H1 (cell line): ENCODE data around the gene SLC38A5. TPM values are rescaled to one million over a fixed set of nuclear protein-coding genes. Genes with fewer than 3 reads are reported as not detected.

ENCODE experiments used
- CTCF ChIA-PET: fragments of 300-600 bp; sonication (Branson Sonifier 250); formaldehyde crosslinking; loops from one replicate; lab custom pipeline; 2021; ENCODE audit not compliant: partially characterized antibody; lab: Charles Lee
- POLR2A ChIA-PET: fragments of 300-600 bp; sonication (Branson Sonifier 250); formaldehyde crosslinking; loops from one replicate; lab custom pipeline; 2021; ENCODE audit warnings: inconsistent platforms; ENCODE audit not compliant: partially characterized antibody; lab: Charles Lee
- DNase-seq, 2 experiments: peaks; one replicate each; pipeline versions ENCODE4 v3.0.0 to v3.0.0-alpha.2; 2010 to 2022; ENCODE audit warnings: low spot score in 2 of 2, low read depth in 1 of 2, mixed read lengths in 1 of 2
- FAIRE-seq: peaks from 2 replicates; lab custom pipeline; 2011; peaks lifted over from hg19 to GRCh38; lab: Jason Lieb, UNC
- H2AFZ ChIP-seq: 2 replicates; pipeline ENCODE4 v1.8.1; 2012; ENCODE audit warnings: low read length, inconsistent platforms
- H2AK5ac ChIP-seq: 2 replicates; pipeline ENCODE4 v1.6.1; 2013; ENCODE audit warnings: low read depth, low read length
- H2BK120ac ChIP-seq: replicated peaks from 2 replicates; pipeline ENCODE3; 2013; ENCODE audit warnings: low read depth, low read length, inconsistent platforms
- H2BK12ac ChIP-seq: 2 replicates; pipeline ENCODE4 v1.6.1; 2013; ENCODE audit warnings: low read depth, low read length
- H2BK15ac ChIP-seq: 2 replicates; pipeline ENCODE4 v1.6.1; 2013; ENCODE audit warnings: low read length
- H2BK20ac ChIP-seq: 2 replicates; pipeline ENCODE4 v1.6.1; 2013; ENCODE audit warnings: low read length
- H2BK5ac ChIP-seq: 2 replicates; pipeline ENCODE4 v1.6.1; 2013; ENCODE audit warnings: low read depth, low read length
- H3K14ac ChIP-seq: 2 replicates; pipeline ENCODE4 v1.6.1; 2013; ENCODE audit warnings: inconsistent platforms; ENCODE audit not compliant: insufficient read length
- H3K18ac ChIP-seq: 2 replicates; pipeline ENCODE4 v1.6.1; 2013; ENCODE audit warnings: low read length; ENCODE audit errors: extremely low read depth
- H3K23ac ChIP-seq: 2 replicates; pipeline ENCODE4 v1.6.1; 2013; ENCODE audit warnings: inconsistent platforms; ENCODE audit not compliant: insufficient read length
- H3K23me2 ChIP-seq: 2 replicates; pipeline ENCODE4 v1.6.1; 2013; ENCODE audit warnings: low read depth, low read length
- H3K27ac ChIP-seq: 2 replicates; pipeline ENCODE4 v1.6.1; 2011; ENCODE audit warnings: low read depth, low read length, inconsistent platforms
- H3K27me3 ChIP-seq, 4 experiments: replicated peaks in 1 of 4; 1 replicate in 1 of 4; 2 replicates in 3 of 4; pipeline versions ENCODE4 v1.6.1 to v1.8.1; 2011 to 2013; ENCODE audit warnings: low read length in 3 of 4, mild to moderate bottlenecking in 3 of 4, inconsistent platforms in 2 of 4, mixed read lengths in 2 of 4, moderate library complexity in 1 of 4; ENCODE audit not compliant: control insufficient read depth in 3 of 4, insufficient read depth in 3 of 4; ENCODE audit errors: extremely low read depth in 1 of 4
- H3K36me3 ChIP-seq, 4 experiments: 2 replicates each; pipeline versions ENCODE4 v1.6.1 to v1.8.1; 2011 to 2013; ENCODE audit warnings: mild to moderate bottlenecking in 4 of 4, low read length in 3 of 4, moderate library complexity in 2 of 4, control low read depth in 1 of 4, inconsistent platforms in 1 of 4; ENCODE audit not compliant: insufficient read depth in 4 of 4, control insufficient read depth in 2 of 4
- H3K4ac ChIP-seq: replicated peaks from 2 replicates; pipeline ENCODE3; 2013; ENCODE audit warnings: low read length, low read depth, mixed read lengths, inconsistent platforms; ENCODE audit not compliant: insufficient read length
- H3K4me1 ChIP-seq, 4 experiments: replicated peaks in 1 of 4; 1 replicate in 1 of 4; 2 replicates in 3 of 4; pipeline versions ENCODE4 v1.6.1 to v1.8.1; 2011 to 2013; ENCODE audit warnings: low read length in 3 of 4, inconsistent platforms in 2 of 4, mixed read lengths in 1 of 4; ENCODE audit not compliant: insufficient read depth in 4 of 4, control insufficient read depth in 3 of 4
- H3K4me2 ChIP-seq, 2 experiments: 2 replicates each; pipeline versions ENCODE4 v1.6.1 to v1.8.1; 2011 to 2013; ENCODE audit warnings: low read depth in 2 of 2, low read length in 2 of 2, control low read depth in 1 of 2, inconsistent platforms in 1 of 2, mild to moderate bottlenecking in 1 of 2; ENCODE audit not compliant: insufficient read depth in 1 of 2
- H3K4me3 ChIP-seq, 4 experiments: fragments of 200-600, 300-600 bp in 1 of 4; sonication (generic), shearing (Covaris generic), sonication (Bioruptor Twin) in 1 of 4; 2 replicates each; pipeline versions ENCODE4 v1.5.1 to v1.8.1; 2011 to 2016; ENCODE audit warnings: low read length in 4 of 4, low read depth in 3 of 4, control low read depth in 2 of 4, inconsistent platforms in 2 of 4, mild to moderate bottlenecking in 2 of 4, mixed read lengths in 1 of 4, moderate library complexity in 1 of 4; ENCODE audit not compliant: insufficient read depth in 2 of 4; ENCODE audit errors: extremely low read depth in 1 of 4
- H3K56ac ChIP-seq: replicated peaks from 2 replicates; pipeline ENCODE3; 2013; ENCODE audit warnings: low read depth, mild to moderate bottlenecking, mixed read lengths, low read length, inconsistent platforms; ENCODE audit not compliant: insufficient read length
- H3K79me1 ChIP-seq: 2 replicates; pipeline ENCODE4 v1.6.1; 2013; ENCODE audit warnings: low read depth, low read length, control low read depth
- H3K79me2 ChIP-seq, 2 experiments: 2 replicates each; pipeline versions ENCODE4 v1.6.1 to v1.8.1; 2012 to 2013; ENCODE audit warnings: low read length in 2 of 2, mild to moderate bottlenecking in 2 of 2, inconsistent platforms in 1 of 2; ENCODE audit not compliant: insufficient read depth in 2 of 2, control insufficient read depth in 1 of 2
- H3K9ac ChIP-seq, 4 experiments: replicated peaks in 1 of 4; 1 replicate in 1 of 4; 2 replicates in 3 of 4; pipeline versions ENCODE4 v1.6.1 to v1.8.1; 2011 to 2013; ENCODE audit warnings: low read depth in 3 of 4, low read length in 3 of 4, control low read depth in 2 of 4, mild to moderate bottlenecking in 2 of 4, moderate library complexity in 2 of 4, inconsistent platforms in 1 of 4; ENCODE audit errors: extremely low read depth in 1 of 4
- H3K9me3 ChIP-seq, 2 experiments: 2 replicates each; pipeline versions ENCODE4 v1.6.1 to v1.8.1; 2012 to 2013; ENCODE audit warnings: mild to moderate bottlenecking in 2 of 2, moderate library complexity in 2 of 2, control low read depth in 1 of 2, inconsistent platforms in 1 of 2, low read depth in 1 of 2, low read length in 1 of 2, mixed read lengths in 1 of 2; ENCODE audit not compliant: insufficient read depth in 2 of 2
- H4K20me1 ChIP-seq, 2 experiments: replicated peaks in 1 of 2; 2 replicates each; pipeline versions ENCODE3 to v1.8.1; 2011 to 2013; ENCODE audit warnings: inconsistent platforms in 2 of 2, low read length in 2 of 2, mild to moderate bottlenecking in 1 of 2; ENCODE audit not compliant: insufficient read depth in 2 of 2, control insufficient read depth in 1 of 2
- H4K5ac ChIP-seq: 2 replicates; pipeline ENCODE4 v1.6.1; 2013; ENCODE audit warnings: low read length, low read depth, mixed read lengths, inconsistent platforms; ENCODE audit not compliant: insufficient read length
- H4K8ac ChIP-seq: 2 replicates; pipeline ENCODE4 v1.8.0; 2013; ENCODE audit warnings: mild to moderate bottlenecking, moderate library complexity, low read length, inconsistent platforms; ENCODE audit not compliant: insufficient read depth; ENCODE audit errors: extremely low read depth
- H4K91ac ChIP-seq: replicated peaks from 2 replicates; pipeline ENCODE3; 2013; ENCODE audit warnings: low read length, mixed read lengths, inconsistent platforms; ENCODE audit not compliant: insufficient read length
- CEBPB ChIP-seq: IDR thresholded peaks from 2 replicates; pipeline ENCODE4 v1.6.1; 2012; ENCODE audit warnings: low read depth, low read length
- EGR1 ChIP-seq: IDR thresholded peaks from 2 replicates; pipeline ENCODE4 v1.6.1; 2011; ENCODE audit warnings: low read depth, low read length, borderline replicate concordance
- HDAC6 ChIP-seq: IDR thresholded peaks from one replicate; pipeline ENCODE4 v1.7.1; 2012; ENCODE audit warnings: low read depth, mild to moderate bottlenecking, inconsistent platforms, low read length, moderate library complexity
- KDM4A ChIP-seq: IDR thresholded peaks from one replicate; pipeline ENCODE4 v1.7.1; 2012; ENCODE audit warnings: low read depth, mild to moderate bottlenecking, moderate library complexity, low read length, inconsistent platforms; ENCODE audit not compliant: severe bottlenecking
- RXRA ChIP-seq: IDR thresholded peaks from 2 replicates; pipeline ENCODE4 v1.6.1; 2011; ENCODE audit warnings: low read depth, mild to moderate bottlenecking, low read length, moderate library complexity; ENCODE audit not compliant: insufficient read depth
- WGBS, 2 experiments: shearing (Covaris generic) in 1 of 2; methylation state at CpG; one replicate each; pipeline versions ENCODE4 v1.1.6 to v1.1.7; 2013 to 2015; ENCODE audit warnings: low lambda C conversion rate in 2 of 2, mixed read lengths in 2 of 2, inconsistent platforms in 1 of 2, low coverage in 1 of 2, missing lambda C conversion rate in 1 of 2; ENCODE audit not compliant: insufficient replicate concordance in 2 of 2, insufficient coverage in 1 of 2, insufficient read length in 1 of 2; ENCODE audit errors: extremely low coverage in 1 of 2, missing lambda C conversion rate in 1 of 2; 5-methylcytosine and 5-hydroxymethylcytosine counted together
- polyA plus RNA-seq, 7 experiments: library from polyadenylated mRNA; depleted of rRNA in 3 of 7; stranded (reverse) in 5 of 7; unstranded in 2 of 7; fragments of >200 nt in 5 of 7; fragments of 200-250 nt in 2 of 7; gene quantifications; 1 replicate in 5 of 7; 2 replicates in 1 of 7; 4 replicates in 1 of 7; pipeline versions ENCODE4 v1.2.1 to v1.2.3, GENCODE V29; 2011 to 2013; ENCODE audit warnings: missing spikeins in 2 of 7, mixed read lengths in 2 of 7
- total RNA-seq: library from RNA; stranded (reverse); fragmentation: NEBNext Ultra II Directional; extraction: Animal tissue kit (Norgen Biotek cat#: 25700); gene quantifications from 2 replicates; pipeline ENCODE4 v1.2.1, GENCODE V29; 2021

Gene SLC38A5
- total and polyA plus RNA-seq, 2 of the 8 experiments (the other 6 are each of a cell fraction or from before 2014, with no cell fraction given), result 70.9 to 106 TPM

DNA sequence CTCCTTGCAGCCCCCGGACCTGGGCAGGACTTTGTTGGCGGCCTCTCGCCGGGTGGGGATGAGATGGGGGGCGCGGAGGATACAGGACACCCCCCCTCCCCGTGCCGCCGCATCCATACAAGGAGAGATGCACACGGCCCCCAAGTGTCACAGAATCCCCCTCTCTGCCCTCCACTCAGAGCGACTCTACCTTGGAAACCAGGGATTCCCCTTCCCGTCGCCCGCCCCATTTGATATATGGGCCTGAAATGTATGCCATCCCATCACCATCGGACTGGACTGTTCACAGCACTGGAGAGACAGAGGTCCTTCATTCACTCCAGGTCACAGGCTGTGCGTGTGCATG, 39.2 kb upstream of the SLC38A5 start:
- Histone ChIP-seq H2AFZ (no peak overlapping the region), H3K9me3 (no peaks in the 10 kb centered on the region), H4K5ac (no peak overlapping the region), H3K23ac (no peak overlapping the region), H2BK20ac (no peak overlapping the region), H3K4me1 (peaks cover 0 to 5% (median 2%) of the 10 kb centered on the region in 4 experiments; a peak in 4 of 7 replicates), H3K18ac (no peak overlapping the region), H4K20me1 (no peaks in the 10 kb centered on the region), H2BK12ac (no peak overlapping the region), H3K27me3 (no peaks in the 10 kb centered on the region; a peak in 2 of 7 replicates), H3K79me1 (no peaks in the 10 kb centered on the region), H4K91ac (no peak overlapping the region), H3K9ac (peak overlapping the region in 2 of 4 experiments; percentile 18 to 22; a peak in 3 of 7 replicates), H3K23me2 (no peaks in the 10 kb centered on the region; the same call in 1 of the 2 replicates), H3K4me3 (peak overlapping the region; percentile 60 to 93 (median 72)), H3K4me2 (peak overlapping the region; percentile 77 to 95), H2BK15ac (no peak overlapping the region), H3K27ac (no peak overlapping the region), H3K56ac (no peak overlapping the region), H3K36me3 (no peaks in the 10 kb centered on the region), H4K8ac (peak overlapping the region; percentile 80; the same call in 1 of the 2 replicates), H3K79me2 (no peaks in the 10 kb centered on the region), H2AK5ac (no peak overlapping the region), H2BK120ac (no peak overlapping the region), H3K14ac (no peak overlapping the region), H2BK5ac (no peak overlapping the region), H3K4ac (no peak overlapping the region)
- 6% methylated on average over 6 of the region's 16 CpGs; no CpG with 5 or more reads in 1 of the 2 experiments for WGBS, 2 experiments
- CTCF ChIA-PET, result no interaction called here
- POLR2A ChIA-PET, result no interaction called here
- FAIRE-seq (no peak), DNase-seq (no peak)
- TF ChIP-seq RXRA (no peak), KDM4A (no peak), CEBPB (no peak), EGR1 (no peak), HDAC6 (no peak)
